Hematopoietic multipotent progenitor cell (in vitro differentiated cells): Measurements from ENCODE around the gene WDFY1. TPM values are rescaled to one million over a fixed set of nuclear protein-coding genes. Genes with fewer than 3 reads are reported as not detected.

Experiments
- DNase-seq, 3 donors: peaks; one replicate each; pipeline ENCODE4 v3.0.0-alpha.2; 2011 to 2015; ENCODE audit warnings: low read depth in 2 of 3, low spot score in 2 of 3
- total RNA-seq: library from RNA; depleted of rRNA; stranded (reverse); fragments of >200 nt; gene quantifications from one replicate; pipeline ENCODE4 v1.2.3, GENCODE V29; 2012

WDFY1 gene
- total RNA-seq, 1 donor: 66.8 TPM

GRCh38 chr2:223932816-223933800, 12.0 kb downstream of the WDFY1 start:
- DNase-seq: no peak

GRCh38 chr2:223930103-223930976, 14.8 kb downstream of the WDFY1 start:
- peak in 2 of 3 donors; percentile 18 to 39 for DNase-seq

GRCh38 chr2:223929571-223930102, 15.5 kb downstream of the WDFY1 start:
- DNase-seq: peak in 2 of 3 donors; percentile 59 to 87

GRCh38 chr2:223928113-223929006, 16.8 kb downstream of the WDFY1 start:
- DNase-seq: no peak

- DNase-seq: no peak
Observed at GRCh38 chr2:223925106-223925505, 20.0 kb downstream of the WDFY1 start.

- no peak for DNase-seq
Observed at GRCh38 chr2:223923976-223924375, 21.2 kb downstream of the WDFY1 start.

- DNase-seq: no peak
Observed at GRCh38 chr2:223922308-223922707, 22.8 kb downstream of the WDFY1 start.

- DNase-seq: no peak
Observed at GRCh38 chr2:223921204-223921603, 23.9 kb downstream of the WDFY1 start.

GRCh38 chr2:223920109-223920508, 25.0 kb downstream of the WDFY1 start:
- DNase-seq: no peak

GRCh38 chr2:223918671-223919134, 26.4 kb downstream of the WDFY1 start:
- DNase-seq: no peak

- DNase-seq: no peak
Observed at GRCh38 chr2:223916181-223916920, 28.8 kb downstream of the WDFY1 start.

GRCh38 chr2:223915071-223915470, 30.1 kb downstream of the WDFY1 start:
- no peak for DNase-seq

- DNase-seq: no peak
Observed at GRCh38 chr2:223914324-223914723, 30.8 kb downstream of the WDFY1 start.

GRCh38 chr2:223909001-223909741, 36.0 kb downstream of the WDFY1 start:
- no peak for DNase-seq

GRCh38 chr2:223908304-223908998, 36.7 kb downstream of the WDFY1 start:
- no peak for DNase-seq

GRCh38 chr2:223905996-223906395, 39.1 kb downstream of the WDFY1 start:
- no peak for DNase-seq

- no peak for DNase-seq
Observed at GRCh38 chr2:223901854-223902253, 43.3 kb downstream of the WDFY1 start.

- DNase-seq: no peak
Observed at GRCh38 chr2:223901311-223901710, 43.8 kb downstream of the WDFY1 start.
